LNCaP clone FGC (cell line): ENCODE results near the gene C1orf159.

ENCODE experiments used
- DNase-seq: peaks from one replicate; pipeline ENCODE4 v3.0.0-alpha.2; 2011; ENCODE audit warnings: low read depth
- H3K4me3 ChIP-seq: 2 replicates; pipeline ENCODE4 v1.5.1; 2011; ENCODE audit warnings: mild to moderate bottlenecking, low read depth, low read length, control low read depth
- TF ChIP-seq, protein P1 (sequence below): IDR thresholded peaks from 2 replicates; pipeline ENCODE4 v1.5.1; 2012; ENCODE audit warnings: mild to moderate bottlenecking; ENCODE audit not compliant: control insufficient read depth, insufficient read depth; ENCODE audit errors: extremely low read depth

Gene C1orf159

DNA sequence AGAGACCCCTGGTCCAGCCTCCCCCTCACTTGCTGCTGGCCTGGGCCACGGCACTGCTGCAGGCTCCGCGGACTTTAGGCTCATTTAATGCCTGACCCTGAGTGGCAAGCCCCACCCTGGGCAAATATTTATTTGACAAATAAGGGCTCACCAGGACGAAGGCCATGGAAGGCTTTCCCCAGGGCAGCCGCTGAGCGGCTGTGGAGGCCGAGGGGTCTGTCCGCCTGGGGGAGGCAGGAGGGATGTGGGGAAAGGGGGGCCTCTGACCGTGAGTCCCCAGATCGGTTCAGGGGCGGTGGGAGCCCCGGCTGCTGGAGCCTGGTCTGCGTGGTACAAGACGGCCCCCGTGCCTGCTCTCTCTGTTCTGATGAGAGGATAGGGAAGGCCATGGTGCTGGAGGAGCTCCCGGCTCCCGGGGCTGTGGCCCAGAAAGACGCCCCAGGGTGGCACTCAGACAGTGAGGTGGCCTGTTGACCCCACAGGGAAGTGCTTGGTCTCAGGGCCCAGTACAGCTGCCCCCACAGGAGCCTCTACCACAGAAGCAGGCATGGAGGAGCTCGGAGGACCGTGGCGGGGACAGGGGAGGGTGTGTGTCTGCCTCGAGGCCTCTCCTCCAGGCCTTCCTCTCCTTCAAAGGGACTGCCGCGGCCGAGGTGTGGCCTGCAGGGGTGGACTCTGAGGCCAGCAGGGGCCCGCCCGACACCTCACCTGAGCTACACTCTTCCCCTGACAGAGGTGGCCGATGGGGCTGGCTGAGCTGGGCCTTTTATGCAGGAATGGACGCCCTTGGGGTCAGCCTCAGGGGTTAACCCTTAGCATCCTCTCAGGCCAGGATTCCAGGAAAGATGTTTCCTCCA, 9.1 kb upstream of the C1orf159 start:
- H3K4me3 ChIP-seq: no peak overlapping the region
- TF ChIP-seq, protein P1, sequence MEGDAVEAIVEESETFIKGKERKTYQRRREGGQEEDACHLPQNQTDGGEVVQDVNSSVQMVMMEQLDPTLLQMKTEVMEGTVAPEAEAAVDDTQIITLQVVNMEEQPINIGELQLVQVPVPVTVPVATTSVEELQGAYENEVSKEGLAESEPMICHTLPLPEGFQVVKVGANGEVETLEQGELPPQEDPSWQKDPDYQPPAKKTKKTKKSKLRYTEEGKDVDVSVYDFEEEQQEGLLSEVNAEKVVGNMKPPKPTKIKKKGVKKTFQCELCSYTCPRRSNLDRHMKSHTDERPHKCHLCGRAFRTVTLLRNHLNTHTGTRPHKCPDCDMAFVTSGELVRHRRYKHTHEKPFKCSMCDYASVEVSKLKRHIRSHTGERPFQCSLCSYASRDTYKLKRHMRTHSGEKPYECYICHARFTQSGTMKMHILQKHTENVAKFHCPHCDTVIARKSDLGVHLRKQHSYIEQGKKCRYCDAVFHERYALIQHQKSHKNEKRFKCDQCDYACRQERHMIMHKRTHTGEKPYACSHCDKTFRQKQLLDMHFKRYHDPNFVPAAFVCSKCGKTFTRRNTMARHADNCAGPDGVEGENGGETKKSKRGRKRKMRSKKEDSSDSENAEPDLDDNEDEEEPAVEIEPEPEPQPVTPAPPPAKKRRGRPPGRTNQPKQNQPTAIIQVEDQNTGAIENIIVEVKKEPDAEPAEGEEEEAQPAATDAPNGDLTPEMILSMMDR: no peak
- no peak for DNase-seq

DNA sequence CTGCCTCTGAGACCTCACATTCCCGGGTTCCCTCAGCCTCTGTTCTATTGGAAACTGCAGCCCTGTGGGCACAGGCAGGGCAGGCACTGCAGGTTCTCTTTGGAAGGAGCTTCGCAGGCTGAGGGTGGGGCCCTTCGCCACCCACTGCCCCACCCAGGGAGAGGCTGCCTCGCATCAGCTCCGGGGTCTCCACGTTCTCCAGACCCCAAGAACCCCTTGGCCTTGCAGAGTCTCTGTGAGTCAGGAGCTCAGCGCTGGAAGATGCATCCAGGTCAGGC, 8.6 kb upstream of the C1orf159 start:
- TF ChIP-seq, protein P1: no peak
- H3K4me3 ChIP-seq: no peak overlapping the region
- DNase-seq: no peak

DNA sequence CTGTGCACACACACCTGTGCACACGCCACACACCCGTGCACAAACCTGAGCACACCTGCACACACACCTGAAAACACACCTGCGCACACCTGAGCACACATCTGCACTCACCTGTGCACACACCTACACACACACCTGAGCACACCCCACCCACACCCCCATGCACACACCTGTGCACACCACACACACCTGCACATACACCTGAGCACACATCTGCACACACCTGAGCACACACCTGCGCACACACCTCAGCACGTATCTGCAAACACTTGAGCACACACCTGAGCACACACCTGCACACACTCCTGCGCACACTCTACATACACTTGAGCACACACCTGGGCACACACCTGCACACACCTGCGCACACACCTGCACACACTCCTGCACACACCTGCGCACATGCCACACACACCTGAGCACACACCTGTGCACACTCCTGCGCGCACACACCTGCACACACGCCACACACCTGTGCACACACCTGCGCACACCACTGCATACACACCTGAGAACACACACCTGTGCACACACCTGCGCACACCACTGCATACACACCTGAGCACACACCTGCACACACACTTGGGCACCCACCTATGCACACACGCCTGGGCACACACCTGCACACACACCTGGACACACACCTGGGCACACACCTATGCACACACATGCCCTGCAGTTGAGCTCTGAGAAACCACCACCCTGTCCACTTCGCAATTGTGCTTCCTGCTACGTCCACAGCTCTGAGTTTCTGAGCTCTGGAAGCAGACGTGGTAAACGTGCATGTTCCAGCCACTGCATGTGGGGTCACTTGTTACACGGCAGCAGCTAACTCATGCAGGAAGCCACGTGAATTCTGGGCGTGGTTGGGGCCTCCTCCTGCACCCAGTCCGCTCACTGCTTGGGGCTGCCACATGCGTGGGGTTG, 8.0 kb upstream of the C1orf159 start:
- TF ChIP-seq, protein P1: no peak
- DNase-seq: no peak

DNA sequence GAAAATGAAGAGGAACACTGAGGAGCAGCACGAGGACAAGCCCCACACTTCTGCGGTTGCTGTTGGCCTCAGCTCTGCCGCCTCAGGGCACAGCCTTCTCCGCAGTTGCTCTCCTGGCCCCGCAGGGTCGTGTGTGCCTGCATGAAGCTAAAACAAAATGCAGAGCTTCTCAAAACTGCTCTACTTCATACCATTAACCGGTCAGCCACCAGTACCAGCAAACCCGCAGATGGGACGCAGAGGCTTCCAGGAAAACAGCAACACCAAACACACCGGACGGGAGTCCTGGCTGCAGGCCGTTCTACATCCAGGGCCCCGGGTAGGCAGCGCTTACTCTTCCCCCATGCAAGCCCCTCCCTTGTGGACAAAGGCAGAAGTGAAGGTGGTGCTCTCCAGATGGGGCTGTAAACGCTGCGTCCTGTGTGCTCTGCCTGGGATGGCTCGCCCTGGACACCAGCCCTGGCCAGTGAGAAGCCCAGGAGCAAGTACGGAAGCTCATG, 7.1 kb upstream of the C1orf159 start:
- DNase-seq: no peak
- TF ChIP-seq, protein P1: no peak

More for the DNA sequence above, 8.0 kb upstream of the C1orf159 start:
- no peak overlapping the region for H3K4me3 ChIP-seq

DNA sequence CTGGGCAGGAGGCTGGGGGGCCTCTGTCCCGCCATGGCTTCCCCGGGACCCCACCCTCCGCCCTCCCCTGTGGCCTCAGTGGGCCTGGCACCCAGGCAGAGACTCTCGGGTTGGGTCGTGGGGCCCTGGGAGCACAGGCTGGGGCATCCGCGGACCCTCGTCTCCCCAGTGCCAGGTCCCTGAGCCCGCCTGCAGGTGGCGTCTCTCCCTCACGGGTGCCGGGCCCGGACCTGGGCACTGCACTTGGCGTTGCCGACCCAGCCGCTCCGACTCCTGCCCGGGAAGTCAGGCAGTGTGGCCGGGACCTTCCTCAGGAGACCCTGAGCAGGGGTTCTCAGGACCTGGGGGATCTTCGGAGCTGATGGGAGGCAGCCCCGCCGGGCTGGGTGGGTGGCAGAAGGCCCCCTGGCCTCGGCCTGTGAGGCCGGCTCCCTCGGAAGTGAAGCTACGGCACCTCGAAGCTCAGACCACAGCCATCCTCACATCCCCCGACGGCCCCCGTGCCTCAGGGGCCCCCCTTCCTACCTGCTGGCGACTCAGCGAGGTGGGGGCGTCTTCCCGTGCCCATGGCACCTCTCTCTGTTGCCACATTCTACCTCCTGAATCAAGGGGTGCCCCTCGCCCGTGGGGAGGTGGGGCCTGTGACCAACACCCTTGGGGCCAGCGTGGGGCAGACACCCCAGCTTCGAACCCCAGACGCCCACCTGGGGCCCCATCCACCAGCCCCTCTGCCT, 6.4 kb upstream of the C1orf159 start:
- peak overlapping the region; percentile 25; the same call in 1 of the 2 replicates for H3K4me3 ChIP-seq
- TF ChIP-seq, protein P1: peak; percentile 93
- DNase-seq: no peak

More for the DNA sequence above, 7.1 kb upstream of the C1orf159 start:
- no peak overlapping the region for H3K4me3 ChIP-seq

DNA sequence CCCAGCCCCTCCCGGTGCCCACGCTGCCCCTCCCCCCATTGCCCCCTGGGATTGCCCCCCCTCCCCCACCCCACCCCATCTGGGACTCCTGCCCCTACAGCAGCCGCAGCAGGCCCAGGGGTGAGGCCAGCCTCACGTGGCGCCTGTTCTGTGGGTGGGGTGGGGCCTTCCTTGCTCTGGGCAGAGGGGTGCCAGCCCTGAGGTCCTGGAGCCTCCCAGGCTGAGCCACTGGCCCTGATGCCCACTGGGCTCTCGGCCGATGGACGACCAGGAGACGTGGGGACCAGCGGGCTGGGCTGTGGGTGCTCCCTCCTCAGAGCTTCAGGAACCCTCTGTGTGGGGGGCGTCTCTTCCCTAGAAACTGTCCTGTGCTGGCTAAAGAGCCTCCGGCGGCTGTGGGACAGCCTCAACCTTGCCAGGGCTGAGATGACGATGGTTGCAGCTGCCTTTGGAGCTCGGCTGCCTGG, 5.8 kb upstream of the C1orf159 start:
- TF ChIP-seq, protein P1: no peak
- no peak for DNase-seq
- H3K4me3 ChIP-seq: peak overlapping the region; percentile 25; the same call in 1 of the 2 replicates
